Stimulated activated CD8-positive, alpha-beta memory T cell treated with anti-CD3 and anti-CD28 coated beads, Interleukin-4, amount 100 ng/mL, for 4 hours (primary cell): Measurements from ENCODE around the gene PRR15.

Experiments
- DNase-seq, 2 donors: peaks; one replicate each; pipeline ENCODE4 v3.0.0-alpha.2; 2020; ENCODE audit warnings: low read depth in 2 of 2, low spot score in 1 of 2

PRR15 gene

DNA sequence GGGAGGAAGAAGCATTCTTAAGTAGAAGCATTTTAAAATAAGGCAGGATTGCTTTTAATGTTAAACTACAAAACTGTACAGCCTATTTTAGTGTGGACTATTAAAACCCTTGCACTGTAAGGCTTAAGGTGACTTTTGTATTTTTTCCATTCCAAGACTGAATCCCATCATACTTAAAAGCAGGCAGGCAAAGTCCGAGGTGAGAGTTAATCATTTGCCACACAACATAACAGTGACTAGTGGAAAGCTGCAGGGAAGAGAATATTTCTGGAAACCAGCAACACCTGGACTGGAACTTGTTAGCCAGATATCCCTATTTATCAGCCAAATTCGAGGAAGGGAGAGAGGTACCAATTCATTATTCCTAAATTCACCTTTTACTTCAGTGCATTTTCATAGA, 3.5 kb downstream of the PRR15 start:
- no peak for DNase-seq

DNA sequence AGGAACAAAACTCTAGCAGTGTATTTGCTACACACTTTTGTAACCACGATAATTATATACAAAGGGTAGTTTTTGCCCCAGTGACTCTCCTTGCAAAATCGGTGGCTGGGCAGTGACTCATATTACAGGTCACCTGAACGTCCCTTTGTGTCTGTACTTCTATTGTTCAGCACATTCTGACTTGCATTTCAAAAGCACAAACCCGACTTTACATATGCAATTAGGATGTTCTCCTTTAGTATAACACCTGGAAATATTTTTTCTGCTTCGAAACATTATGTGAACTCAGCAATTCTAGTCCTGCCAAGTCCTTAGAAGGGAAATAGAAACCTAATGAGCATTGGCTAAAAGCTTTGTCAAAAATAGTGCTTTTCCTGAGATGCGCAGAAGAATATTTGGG, 6.0 kb downstream of the PRR15 start:
- no peak for DNase-seq

DNA sequence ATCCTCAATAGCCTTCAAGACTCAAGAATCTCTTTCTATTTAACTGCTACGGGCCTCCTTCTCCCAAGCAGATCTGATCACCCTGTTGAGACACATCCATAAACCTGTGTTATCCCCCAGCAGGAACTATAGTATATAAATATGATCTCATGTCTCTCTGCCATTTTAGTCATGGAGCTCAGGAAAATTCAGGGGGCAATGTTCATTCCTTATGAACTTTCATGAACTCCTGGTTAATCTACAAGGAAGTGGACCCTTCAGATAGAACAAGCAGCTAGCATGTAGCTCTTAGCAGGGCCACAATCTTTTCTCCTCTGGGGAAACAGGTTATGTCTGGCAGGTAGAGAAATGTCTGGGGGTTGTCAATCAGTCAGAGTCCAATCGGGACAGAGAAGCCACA, 8.9 kb downstream of the PRR15 start:
- DNase-seq = no peak

DNA sequence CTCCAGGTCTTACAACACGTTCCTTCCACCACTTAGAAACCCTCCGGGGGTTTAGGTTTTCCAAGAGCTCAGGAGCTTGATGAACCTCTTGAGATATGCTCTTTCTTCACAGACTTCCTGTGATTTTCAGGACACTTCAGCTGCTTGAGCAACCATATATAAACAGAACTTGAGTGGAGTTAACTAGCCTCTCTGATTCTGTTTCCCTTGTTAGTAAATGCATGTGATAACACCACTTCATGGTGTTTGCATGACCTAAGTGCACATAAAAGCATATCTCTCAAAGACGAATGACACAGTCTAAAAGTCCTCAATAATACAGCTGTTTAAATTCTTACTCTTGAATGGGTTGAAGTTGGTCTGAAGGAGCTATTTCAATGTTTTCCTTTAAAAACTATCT, 9.9 kb downstream of the PRR15 start:
- no peak for DNase-seq

DNA sequence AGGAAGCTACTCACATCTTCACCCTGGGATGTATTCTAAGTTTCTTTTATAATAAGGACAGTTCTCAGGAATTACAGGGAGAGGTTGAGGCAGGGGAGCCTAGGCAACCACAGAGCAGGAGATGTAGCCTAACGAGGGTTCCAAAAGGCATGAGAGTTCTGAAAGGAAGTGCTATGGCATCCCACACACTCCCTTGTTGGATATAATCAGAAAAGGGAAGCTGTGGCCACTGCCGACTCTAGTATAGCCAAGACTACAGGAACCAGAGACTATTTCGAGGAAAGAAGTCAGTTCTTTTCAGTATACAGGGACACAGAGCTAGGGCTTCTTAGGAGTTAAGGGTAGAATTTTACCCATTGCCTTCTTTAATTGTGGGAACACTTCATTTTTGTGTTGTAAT, 11.0 kb downstream of the PRR15 start:
- no peak for DNase-seq

DNA sequence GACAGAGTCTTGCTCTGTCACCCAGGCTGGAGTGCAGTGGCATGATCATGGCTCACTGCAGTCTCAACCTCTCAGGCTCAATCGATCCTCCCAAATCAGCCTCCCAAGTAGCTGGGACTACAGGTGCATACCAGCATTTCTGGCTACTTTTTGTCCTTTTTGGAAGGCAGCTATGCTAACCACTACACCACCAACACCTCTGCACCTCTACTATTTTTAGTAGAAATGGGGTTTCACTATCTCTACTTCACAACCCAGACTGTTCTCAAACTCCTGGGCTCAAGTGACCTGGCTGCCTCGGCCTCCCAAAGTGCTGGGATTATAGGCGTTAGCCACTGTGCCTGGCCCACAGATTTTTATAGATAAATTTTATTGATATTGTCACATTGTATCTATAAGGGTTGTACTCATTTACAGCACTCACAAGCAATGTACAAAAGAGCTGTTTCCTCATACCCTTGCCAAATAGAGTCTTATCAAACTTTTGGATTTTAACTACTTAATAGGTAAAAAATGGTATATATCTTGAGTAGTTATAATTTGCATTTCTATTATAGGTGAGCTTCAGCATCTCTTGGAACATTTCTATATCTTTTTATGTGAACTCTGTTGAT, 23.7 kb downstream of the PRR15 start:
- no peak for DNase-seq

DNA sequence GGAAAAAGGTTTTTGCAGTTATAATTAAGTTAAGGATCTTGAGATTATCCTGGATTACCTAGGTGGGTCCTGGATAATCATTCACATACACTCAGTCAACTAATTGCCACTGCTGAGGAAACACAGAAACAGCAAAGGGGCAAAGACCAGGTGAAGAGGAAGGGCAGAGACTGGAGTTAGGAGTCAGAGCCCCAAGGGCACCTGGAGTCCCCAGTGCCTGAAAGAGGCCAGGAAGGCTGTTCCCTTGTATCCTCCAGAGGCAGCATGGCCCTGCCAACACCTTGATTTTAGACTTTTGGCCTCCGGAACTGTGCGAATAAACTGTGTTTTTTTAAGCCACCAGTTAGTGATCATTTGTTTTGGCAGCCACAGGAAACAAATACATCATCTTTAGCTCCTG, 24.6 kb downstream of the PRR15 start:
- DNase-seq = no peak

DNA sequence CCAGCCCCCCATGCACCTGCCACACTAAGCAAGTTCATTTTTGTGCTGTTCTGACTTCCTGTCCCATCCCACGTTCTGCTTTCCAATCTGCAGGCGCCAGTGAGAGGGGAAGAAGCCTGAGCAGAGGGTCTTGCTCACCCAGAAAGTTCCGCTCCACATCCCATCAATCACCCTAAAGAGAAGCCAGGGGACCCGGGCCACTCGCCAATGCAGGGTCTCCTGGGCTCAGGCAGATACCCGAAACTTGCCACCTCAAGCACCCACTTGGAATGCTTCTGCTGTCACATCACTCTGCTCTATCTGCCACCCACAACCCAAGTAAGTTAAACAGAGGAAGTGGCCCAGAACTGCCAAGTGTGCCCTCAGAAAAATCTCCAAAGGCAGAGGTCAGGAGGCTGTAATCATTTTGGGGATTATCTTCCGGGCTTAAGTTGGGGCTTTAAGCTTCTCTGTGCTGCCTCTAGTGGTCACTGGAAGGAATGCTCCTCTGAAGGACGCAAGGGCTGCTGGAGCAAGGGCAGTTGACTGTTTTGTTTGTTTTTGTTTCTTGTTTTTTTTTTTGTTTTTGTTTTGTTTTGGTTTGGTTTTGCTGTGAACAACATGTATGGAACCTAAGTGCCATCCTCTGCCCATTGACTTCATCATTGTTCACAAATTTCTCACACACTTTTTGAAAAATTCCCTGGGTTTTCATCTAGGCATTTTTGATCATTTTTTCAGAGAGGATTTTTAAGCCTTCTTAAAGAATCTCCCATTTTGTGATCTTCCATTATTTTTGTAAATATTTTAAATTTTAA, 25.5 kb downstream of the PRR15 start:
- DNase-seq = no peak

DNA sequence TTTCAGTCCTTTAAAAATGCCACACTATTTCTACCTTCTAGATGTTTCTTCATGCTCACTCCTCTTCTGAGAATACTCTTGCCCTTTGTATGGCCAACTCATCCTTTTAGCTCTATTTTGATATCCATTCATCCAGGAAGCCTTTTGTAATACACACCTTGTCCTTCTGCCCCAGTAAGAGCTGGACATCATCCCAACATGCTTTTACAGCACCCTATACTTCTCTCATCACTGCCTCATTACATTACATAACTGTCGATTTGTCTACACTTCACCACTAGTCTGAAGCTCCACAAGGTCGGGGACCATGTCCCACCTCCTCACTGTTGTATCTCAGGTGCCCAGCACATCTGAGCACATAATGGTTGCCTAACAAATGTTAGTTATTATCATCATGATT, 29.2 kb downstream of the PRR15 start:
- DNase-seq = no peak

DNA sequence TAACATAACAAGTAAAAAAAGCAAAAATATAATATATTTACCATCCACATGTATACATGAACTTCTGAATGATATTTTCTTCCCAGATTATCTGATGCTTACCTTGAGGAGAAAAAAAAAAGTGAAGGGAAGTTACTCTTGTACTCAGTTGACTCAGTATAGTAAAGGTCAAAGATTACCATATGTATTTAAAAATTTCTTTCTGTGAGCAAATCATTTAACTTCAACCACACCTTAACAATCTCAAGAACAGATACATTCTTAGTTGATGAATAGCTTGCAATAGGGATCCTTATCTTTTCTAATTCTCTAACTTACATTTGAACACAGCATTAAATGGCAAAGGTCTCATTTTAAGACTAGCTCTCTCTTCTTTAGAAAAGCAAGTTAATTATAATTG, 29.8 kb downstream of the PRR15 start:
- DNase-seq = no peak

DNA sequence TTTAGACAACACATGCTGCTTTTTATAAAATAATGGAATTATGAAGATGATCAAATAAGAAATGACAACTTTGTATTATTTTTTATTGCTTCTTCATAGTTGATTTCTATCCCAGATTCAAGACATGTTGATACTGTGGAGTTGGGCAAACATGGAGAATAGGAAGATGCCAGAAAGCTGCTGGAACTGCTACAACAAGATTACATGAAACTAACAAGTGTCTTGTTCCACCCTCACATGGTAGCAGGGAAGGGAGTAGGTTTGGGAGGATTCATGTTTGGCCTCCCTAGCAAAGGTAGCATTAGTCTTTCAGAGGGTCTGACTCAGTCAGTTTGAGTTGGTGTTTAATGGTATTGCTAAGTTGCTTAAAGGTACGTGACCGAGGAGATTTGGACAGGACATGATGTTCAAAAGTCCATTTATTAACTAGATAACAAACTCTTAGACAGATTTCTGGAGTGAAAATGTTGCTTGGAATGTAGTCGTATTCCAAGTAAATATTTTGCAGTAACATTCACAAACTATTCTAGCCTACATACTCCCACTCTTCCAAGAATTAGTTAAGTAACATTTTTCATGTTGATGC, 33.1 kb downstream of the PRR15 start:
- no peak for DNase-seq

DNA sequence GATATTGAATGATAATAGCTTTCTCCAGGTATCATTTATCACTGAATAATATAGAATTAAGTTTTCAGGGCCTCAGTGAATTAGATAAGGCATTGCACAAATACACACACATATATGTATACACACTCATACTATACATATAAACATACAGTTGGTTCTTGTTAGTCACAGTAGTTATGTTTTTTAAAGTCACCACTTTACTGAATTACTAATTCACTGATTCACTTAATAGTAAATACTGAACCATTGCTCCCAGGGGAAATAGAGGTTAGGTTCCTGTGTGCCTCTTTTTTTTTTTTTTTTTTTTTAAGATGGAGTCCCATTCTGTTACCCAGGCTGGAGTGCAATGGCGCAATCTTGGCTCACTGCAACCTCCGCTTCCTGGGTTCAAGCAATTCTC, 33.6 kb downstream of the PRR15 start:
- DNase-seq = no peak

DNA sequence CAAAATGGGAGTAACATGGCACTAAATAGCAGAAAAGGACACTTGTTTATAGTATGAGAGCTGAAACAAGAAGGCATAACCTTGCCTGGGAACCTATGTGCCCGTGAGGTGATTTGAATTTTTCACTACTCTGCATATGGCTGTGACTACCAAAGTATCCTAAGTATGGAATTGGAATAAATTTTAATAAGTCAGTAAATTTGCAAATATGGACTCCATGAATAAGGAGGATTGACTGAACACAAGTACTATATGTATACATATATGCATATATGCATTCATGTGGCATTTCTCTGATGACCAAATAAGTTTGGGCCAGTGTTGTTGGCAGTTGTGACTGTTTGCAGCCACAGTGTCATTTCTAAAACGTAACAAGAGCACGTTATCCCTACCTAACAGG, 34.5 kb downstream of the PRR15 start:
- no peak for DNase-seq

DNA sequence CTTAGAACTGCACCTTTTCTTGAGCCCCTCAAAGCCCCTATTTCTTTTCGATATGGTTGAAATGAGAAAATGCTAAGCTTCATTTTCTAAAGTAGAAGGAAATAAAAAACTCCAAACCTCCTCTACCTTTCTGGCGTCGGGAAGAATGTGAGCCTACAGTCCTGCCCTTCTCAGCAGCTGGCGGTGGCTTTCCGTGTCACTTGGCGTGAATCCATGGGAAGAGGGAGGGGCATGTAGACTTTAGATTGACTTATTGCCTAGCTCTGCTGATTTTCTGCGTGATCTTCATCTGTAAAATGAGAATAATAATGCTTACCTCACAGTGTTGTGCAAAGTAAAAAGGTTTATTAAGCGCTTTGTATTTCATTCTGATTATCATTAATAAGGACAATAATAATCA, 35.0 kb downstream of the PRR15 start:
- DNase-seq = no peak

DNA sequence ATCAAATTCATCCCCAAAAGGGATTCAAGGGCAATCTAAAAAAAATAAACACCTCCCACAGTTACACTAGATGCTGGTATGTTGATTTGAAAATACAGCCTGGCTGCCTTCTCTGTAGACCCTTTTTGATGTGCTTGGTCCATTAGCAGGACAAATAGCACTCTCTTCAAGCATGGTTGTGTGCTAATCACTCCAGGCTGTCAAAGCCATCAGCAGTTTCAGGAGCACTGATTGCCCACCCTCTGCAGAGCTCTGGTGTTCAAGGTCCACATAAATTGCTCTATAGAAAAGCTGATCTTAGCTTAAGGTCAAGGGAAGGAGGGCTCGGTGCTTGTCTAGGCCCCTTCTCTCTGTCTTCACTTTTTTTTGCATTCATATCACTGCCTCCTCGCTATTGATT, 35.4 kb downstream of the PRR15 start:
- no peak for DNase-seq

DNA sequence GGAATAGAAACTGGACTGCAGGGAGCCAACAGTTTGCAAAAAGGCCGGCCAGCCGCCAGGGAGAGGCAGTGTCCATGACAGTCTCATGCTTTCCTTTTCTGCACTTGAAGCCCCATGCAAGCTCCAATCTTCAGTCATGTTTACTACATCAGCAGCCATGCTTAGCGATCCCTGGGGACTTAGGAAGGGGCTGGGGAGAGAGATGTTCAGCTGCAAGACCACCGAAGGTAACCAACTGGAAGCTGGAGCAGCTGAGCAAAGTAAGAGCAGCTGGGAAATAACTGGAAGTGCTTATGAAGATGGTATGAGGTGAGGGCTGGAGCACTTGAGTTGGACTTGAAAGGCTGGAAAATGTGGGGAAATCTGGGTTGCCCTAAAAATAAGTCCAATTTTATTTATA, 37.0 kb downstream of the PRR15 start:
- DNase-seq = no peak

DNA sequence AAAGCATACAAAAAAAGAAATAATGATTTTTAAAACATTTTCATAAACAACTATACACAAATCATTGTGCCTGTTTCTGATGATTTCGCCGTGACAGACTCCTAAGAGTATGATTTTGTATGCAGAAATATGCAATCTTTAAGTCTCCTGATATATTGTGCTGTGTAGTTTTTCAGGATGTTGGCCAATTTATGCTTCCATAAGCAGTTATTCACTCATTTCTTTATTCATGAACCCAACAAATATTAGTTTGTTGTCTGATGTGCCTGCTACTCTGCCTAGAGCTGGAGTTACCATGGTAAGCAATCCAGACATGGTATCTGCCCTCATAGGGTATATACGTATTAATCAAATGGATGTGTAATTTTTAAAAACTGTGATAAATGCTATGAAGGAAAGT, 40.4 kb downstream of the PRR15 start:
- no peak for DNase-seq

DNA sequence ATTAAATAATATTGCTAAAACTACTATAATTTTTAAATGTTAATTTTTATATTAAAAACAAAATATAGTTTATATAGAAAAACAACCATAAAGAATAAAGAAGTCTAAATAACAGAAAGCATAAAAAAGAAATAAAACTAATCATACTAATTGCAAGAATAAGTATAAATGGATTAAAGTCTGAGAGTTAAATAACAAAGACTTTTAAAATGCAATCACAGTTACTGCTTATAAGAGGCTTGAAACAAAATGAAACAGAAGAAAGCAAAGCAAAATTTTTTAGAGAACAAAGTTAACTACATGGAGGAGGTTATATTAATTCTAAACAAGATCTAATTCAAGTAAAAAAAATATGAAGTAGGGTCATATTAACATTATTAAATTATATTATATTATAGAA, 41.1 kb downstream of the PRR15 start:
- DNase-seq = no peak

DNA sequence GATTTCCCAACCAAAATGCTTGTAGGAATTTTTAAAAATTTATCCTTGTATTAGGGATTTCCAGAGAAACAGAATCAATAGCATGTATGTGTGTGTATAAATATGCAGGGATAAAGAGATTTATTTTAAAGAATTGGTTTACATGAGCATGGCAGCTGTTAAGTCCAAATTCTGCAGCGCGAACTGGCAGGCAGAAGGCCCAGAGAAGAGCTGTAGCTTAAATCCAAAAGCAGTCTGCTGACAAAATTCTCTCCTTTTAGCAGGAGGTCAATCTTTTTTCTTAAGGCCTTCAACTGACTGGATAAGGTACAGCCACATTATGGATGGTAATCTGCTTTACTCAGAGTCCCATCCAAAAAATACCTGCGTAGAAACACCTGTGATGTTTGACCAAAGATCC, 42.0 kb downstream of the PRR15 start:
- DNase-seq = no peak

DNA sequence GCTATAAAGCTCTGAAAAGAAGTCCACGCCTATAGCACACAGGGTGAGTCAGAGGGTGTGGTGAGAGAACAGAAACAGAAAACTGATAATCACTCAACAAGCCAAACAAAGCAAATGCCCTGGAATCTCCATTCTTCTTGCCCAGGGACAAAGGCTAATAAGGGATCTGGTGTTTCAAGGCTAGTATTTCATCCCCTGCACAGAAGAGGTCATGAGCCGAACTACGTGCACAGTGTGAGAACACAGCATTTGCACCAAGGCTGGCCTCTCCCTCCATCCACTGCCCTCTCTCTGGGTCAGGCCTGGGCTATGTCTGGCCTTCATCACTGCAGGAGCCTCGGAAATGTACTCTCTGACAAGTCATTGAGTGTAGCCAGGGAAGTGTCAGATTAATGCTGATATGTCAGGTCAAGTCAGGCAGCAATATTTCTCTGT, 42.7 kb downstream of the PRR15 start:
- DNase-seq = no peak

DNA sequence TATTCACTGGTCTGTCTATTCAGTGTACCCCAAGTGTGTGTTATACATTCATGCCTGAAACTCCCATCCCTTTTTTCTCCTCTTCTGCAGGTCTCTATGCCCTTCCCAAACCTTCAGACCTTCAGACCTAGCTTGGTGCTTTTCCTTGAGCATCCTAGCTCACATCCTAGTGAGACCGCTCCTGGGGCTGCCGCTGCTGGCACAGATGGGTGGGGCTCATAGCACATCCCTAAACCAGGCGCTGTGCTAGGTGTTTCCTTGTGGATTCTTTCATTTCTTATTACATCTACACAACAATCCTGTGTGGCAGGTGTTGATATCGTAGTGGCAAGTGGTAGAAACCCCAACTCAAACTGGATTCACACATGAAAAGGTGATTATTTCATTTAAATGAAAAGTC, 43.2 kb downstream of the PRR15 start:
- no peak for DNase-seq

DNA sequence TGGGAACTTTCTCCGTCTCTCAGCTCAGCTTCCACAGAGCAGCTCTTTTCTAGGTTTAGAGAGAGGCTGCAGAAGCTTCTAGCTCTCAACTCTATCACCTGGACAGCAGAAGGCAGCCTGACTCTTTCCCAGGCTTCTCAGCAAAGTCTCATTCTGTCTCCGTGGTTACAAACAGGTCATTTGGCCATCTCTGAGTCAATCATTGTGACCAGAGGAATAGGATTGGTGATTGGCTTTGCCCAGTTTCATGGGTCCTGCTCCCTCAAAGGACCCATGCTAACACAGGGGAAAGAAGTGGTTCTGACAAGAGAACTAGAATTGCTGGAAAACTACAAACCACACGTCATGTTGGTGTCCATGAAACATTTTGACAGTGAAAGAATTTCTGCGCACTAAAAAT, 43.6 kb downstream of the PRR15 start:
- DNase-seq = no peak

DNA sequence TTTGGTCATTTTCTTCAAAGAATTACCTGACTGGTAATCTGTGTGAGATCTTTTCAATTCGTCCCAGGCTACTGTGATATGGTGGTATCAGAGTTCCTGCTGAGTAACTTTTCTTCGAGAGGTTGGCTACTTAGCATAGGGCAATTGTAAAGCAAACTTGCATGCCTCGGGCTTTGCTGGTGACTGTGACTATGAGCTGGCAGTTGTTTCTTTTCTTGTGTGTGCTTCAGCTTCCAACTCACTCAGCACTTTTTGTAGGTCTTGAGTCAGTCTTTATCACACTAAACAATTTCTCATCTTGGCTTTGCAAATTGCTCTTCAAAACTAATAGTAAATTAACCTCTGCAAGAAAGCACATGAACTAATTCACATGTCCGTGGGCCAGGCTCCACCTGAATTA, 44.3 kb downstream of the PRR15 start:
- DNase-seq = no peak
